Lower leg skin (tissue), 3 donors: ENCODE data around the gene IQCK.

Experiments used
- CTCF ChIP-seq, 3 donors: fragments of 450-650 bp; IDR thresholded peaks; one replicate each; pipeline ENCODE4 v1.5.1; 2016; ENCODE audit warnings: antibody characterized with exemption in 3 of 3, mild to moderate bottlenecking in 3 of 3, moderate library complexity in 2 of 3
- POLR2A ChIP-seq, 2 donors: fragments of 450-650 bp; IDR thresholded peaks; one replicate each; pipeline ENCODE4 v1.6.1; 2016 to 2017; ENCODE audit warnings: antibody characterized with exemption in 2 of 2, mild to moderate bottlenecking in 1 of 2, moderate library complexity in 1 of 2

GRCh38 chr16:19771040-19771439 lies 53.0 kb downstream of the IQCK start:
- TF ChIP-seq CTCF (IDR thresholded peaks at IDR 0.05) (no peak), POLR2A (IDR thresholded peaks at IDR 0.05) (no peak)
